Body of pancreas (tissue), 4 donors: Measurements from ENCODE around the gene ZNF677.

Experiments
- POLR2A ChIP-seq, 3 donors: fragments of 450-650 bp; IDR thresholded peaks; one replicate each; pipeline ENCODE4 v1.6.1; 2016; ENCODE audit warnings: antibody characterized with exemption in 3 of 3, mild to moderate bottlenecking in 2 of 3
- TF ChIP-seq, protein P1 (sequence below), 7 experiments: fragments of 450-650 bp in 4 of 7; fragments of 200-600 bp in 3 of 7; sonication (generic) in 3 of 7; IDR thresholded peaks; one replicate each; pipeline ENCODE4 v1.5.1; 2016 to 2019; ENCODE audit warnings: antibody characterized with exemption in 7 of 7

DNA sequence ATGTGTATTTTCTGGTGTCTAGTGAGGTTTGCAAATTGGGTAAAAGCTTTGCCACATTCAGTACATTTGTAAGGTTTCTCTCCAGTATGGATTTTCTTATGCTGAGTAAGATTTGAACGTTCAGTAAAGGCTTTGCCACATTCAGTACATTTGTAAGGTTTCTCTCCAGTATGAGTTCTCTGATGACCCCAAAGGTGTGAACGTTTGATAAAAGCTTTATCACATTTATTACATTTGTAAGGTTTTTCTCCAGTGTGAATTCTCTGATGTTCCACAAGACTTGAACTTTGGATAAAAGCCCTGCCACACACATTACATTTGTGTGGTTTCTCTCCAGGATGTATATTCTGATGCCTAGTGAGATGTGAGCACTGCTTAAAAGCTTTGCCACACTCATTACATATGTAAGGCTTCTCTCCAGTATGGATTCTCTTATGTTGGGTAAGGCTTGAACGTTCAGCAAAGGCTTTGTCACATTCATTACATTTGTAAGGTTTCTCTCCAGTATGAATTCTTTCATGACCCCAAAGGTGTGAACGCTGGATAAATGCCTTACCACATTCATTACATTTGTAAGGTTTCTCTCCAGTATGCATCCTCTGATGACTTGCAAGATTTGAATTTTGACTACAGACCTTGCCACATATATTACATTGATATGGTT is 17.4 kb downstream of the ZNF677 start:
- TF ChIP-seq, protein P1, sequence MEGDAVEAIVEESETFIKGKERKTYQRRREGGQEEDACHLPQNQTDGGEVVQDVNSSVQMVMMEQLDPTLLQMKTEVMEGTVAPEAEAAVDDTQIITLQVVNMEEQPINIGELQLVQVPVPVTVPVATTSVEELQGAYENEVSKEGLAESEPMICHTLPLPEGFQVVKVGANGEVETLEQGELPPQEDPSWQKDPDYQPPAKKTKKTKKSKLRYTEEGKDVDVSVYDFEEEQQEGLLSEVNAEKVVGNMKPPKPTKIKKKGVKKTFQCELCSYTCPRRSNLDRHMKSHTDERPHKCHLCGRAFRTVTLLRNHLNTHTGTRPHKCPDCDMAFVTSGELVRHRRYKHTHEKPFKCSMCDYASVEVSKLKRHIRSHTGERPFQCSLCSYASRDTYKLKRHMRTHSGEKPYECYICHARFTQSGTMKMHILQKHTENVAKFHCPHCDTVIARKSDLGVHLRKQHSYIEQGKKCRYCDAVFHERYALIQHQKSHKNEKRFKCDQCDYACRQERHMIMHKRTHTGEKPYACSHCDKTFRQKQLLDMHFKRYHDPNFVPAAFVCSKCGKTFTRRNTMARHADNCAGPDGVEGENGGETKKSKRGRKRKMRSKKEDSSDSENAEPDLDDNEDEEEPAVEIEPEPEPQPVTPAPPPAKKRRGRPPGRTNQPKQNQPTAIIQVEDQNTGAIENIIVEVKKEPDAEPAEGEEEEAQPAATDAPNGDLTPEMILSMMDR (IDR thresholded peaks at IDR 0.05): no peak
- TF ChIP-seq POLR2A (IDR thresholded peaks at IDR 0.05): no peak
